Activated B cell treated with CpG ODN at 0.5 μM for 24 hours (primary cell): ENCODE results near the gene CKM. TPM values are rescaled to one million over a fixed set of nuclear protein-coding genes. Genes with fewer than 3 reads are reported as not detected.

Experiments used
- ATAC-seq: fragments of 200-7000 bp; cut with Tn5 transposase; one replicate; pipeline ENCODE4 v1.10.0; 2021; ENCODE audit warnings: low read depth, mild to moderate bottlenecking, moderate library complexity
- CTCF ChIA-PET: fragments of 350-600 bp; sonication (Branson Sonifier 250); formaldehyde crosslinking; loops from one replicate; lab custom pipeline; 2021; ENCODE audit warnings: antibody characterized with exemption; lab: Charles Lee
- POLR2A ChIA-PET: fragments of 350-600 bp; sonication (Branson Sonifier 250); formaldehyde crosslinking; loops from one replicate; lab custom pipeline; 2021; ENCODE audit warnings: antibody characterized with exemption; lab: Charles Lee
- DNase-seq: peaks from one replicate; pipeline ENCODE4 v3.0.0; 2022
- H3K27ac Mint-ChIP-seq: one replicate; pipeline ENCODE4 v1.8.0; 2020; ENCODE audit warnings: mixed read lengths
- H3K27me3 Mint-ChIP-seq: one replicate; pipeline ENCODE4 v1.8.0; 2021; ENCODE audit warnings: mixed read lengths
- H3K36me3 Mint-ChIP-seq: one replicate; pipeline ENCODE4 v1.8.0; 2021; ENCODE audit warnings: low read depth, mixed read lengths
- H3K4me1 Mint-ChIP-seq: one replicate; pipeline ENCODE4 v1.8.0; 2021; ENCODE audit warnings: mixed read lengths
- H3K4me3 Mint-ChIP-seq: one replicate; pipeline ENCODE4 v1.8.0; 2020; ENCODE audit warnings: mild to moderate bottlenecking, mixed read lengths
- H3K9me3 Mint-ChIP-seq: one replicate; pipeline ENCODE4 v1.8.0; 2020; ENCODE audit warnings: mixed read lengths
- CTCF ChIP-seq: fragments of 200-600 bp; IDR thresholded peaks from one replicate; pipeline ENCODE4 v1.8.0; 2022; ENCODE audit warnings: antibody characterized with exemption, mild to moderate bottlenecking
- intact Hi-C: fragments of 100-400 bp; cut with micrococcal nuclease; formaldehyde crosslinking; loops from one replicate; pipeline ENCODE4 v1.15.1; 2024
- total RNA-seq: library from RNA; stranded (reverse); gene quantifications from 2 replicates; pipeline ENCODE4 v1.2.3, GENCODE V29; 2022

The CKM gene
- total RNA-seq, 1 donor from 2014 or later: not detected

GRCh38 chr19:45263013-45263412 is 59.7 kb downstream of the CKM start:
- intact Hi-C loops: no loop called here
- no peaks in the 10 kb centered on the region for H3K4me1 Mint-ChIP-seq
- no peak for DNase-seq
- ChIA-PET POLR2A (no interaction called here), CTCF (no interaction called here)
- no peak for ATAC-seq
- peaks cover 19% of the 10 kb centered on the region for H3K36me3 Mint-ChIP-seq
- no peaks in the 10 kb centered on the region for H3K27me3 Mint-ChIP-seq
- TF ChIP-seq CTCF: no peak
- no peaks in the 10 kb centered on the region for H3K9me3 Mint-ChIP-seq
- H3K27ac Mint-ChIP-seq: no peak overlapping the region
- no peak overlapping the region for H3K4me3 Mint-ChIP-seq

- no peak overlapping the region for H3K27ac Mint-ChIP-seq
- no peak overlapping the region for H3K4me3 Mint-ChIP-seq
- TF ChIP-seq CTCF: no peak
- no peaks in the 10 kb centered on the region for H3K4me1 Mint-ChIP-seq
- ChIA-PET CTCF (no interaction called here), POLR2A (no interaction called here)
- intact Hi-C loops: no loop called here
- ATAC-seq: no peak
- peaks cover 19% of the 10 kb centered on the region for H3K36me3 Mint-ChIP-seq
- H3K9me3 Mint-ChIP-seq: no peaks in the 10 kb centered on the region
- H3K27me3 Mint-ChIP-seq: no peaks in the 10 kb centered on the region
- DNase-seq: no peak
Observed at GRCh38 chr19:45262570-45262969, 60.1 kb downstream of the CKM start.

- DNase-seq (no peak), ATAC-seq (no peak)
- peaks cover 9% of the 10 kb centered on the region for H3K36me3 Mint-ChIP-seq
- no peak overlapping the region for H3K27ac Mint-ChIP-seq
- intact Hi-C loops: loop anchor here (10.0 kb wide), 1 partner anchor 146 kb away; the partner anchor contains the start of genes POLR1G and PPP1R13L
- ChIA-PET POLR2A (no interaction called here), CTCF (no interaction called here)
- no peak for TF ChIP-seq CTCF
- H3K27me3 Mint-ChIP-seq: no peaks in the 10 kb centered on the region
- no peak overlapping the region for H3K4me3 Mint-ChIP-seq
- no peaks in the 10 kb centered on the region for H3K9me3 Mint-ChIP-seq
- H3K4me1 Mint-ChIP-seq: peaks cover 11% of the 10 kb centered on the region
Observed at GRCh38 chr19:45258862-45259261, 63.8 kb downstream of the CKM start.

GRCh38 chr19:45256836-45257235 is 65.8 kb downstream of the CKM start:
- Mint-ChIP-seq H3K27me3 (no peaks in the 10 kb centered on the region), H3K36me3 (peaks cover 9% of the 10 kb centered on the region), H3K27ac (no peak overlapping the region), H3K9me3 (no peaks in the 10 kb centered on the region), H3K4me3 (no peak overlapping the region), H3K4me1 (peaks cover 30% of the 10 kb centered on the region)
- ChIA-PET CTCF (no interaction called here), POLR2A (no interaction called here)
- ATAC-seq: no peak
- intact Hi-C loops: loop anchor here (10.0 kb wide), 1 partner anchor 148 kb away; the partner anchor contains the start of genes POLR1G and PPP1R13L
- DNase-seq: no peak
- no peak for TF ChIP-seq CTCF

Other genes with a start within 250 kb of the CKM start
- gene ZNF296, start 246.4 kb downstream of the CKM start, total RNA-seq: 27.8 and 28.0 TPM in 2 replicates
- gene GEMIN7, start 243.6 kb downstream of the CKM start, total RNA-seq: 37.0 and 38.7 TPM in 2 replicates
- 18.8 and 27.2 TPM in 2 replicates for gene PPP1R37, start 229.7 kb downstream of the CKM start, total RNA-seq
- gene NKPD1, start 161.9 kb downstream of the CKM start, total RNA-seq: 0.11 and 0.12 TPM in 2 replicates
- gene TRAPPC6A, start 144.6 kb downstream of the CKM start, total RNA-seq: 51.8 and 56.0 TPM in 2 replicates
- 15.6 and 16.5 TPM in 2 replicates for gene BLOC1S3, start 144.1 kb downstream of the CKM start, total RNA-seq
- gene EXOC3L2, start 77.5 kb downstream of the CKM start, total RNA-seq: not detected in 2 replicates
- 26.0 and 28.0 TPM in 2 replicates for gene MARK4, start 71.6 kb downstream of the CKM start, total RNA-seq
- not detected in 2 replicates for gene KLC3, start 17.9 kb upstream of the CKM start, total RNA-seq
- gene ERCC2, start 47.7 kb upstream of the CKM start, total RNA-seq: 29.8 and 31.5 TPM in 2 replicates
- 4.0 and 5.1 TPM in 2 replicates for gene PPP1R13L, start 82.2 kb upstream of the CKM start, total RNA-seq
- 6.7 and 6.8 TPM in 2 replicates for gene POLR1G, start 83.8 kb upstream of the CKM start, total RNA-seq
- gene ERCC1, start 101.0 kb upstream of the CKM start, total RNA-seq: 69.2 and 71.6 TPM in 2 replicates
- 16.8 and 20.4 TPM in 2 replicates for gene FOSB, start 145.1 kb upstream of the CKM start, total RNA-seq
- gene RTN2, start 174.2 kb upstream of the CKM start, total RNA-seq: 1.2 and 1.5 TPM in 2 replicates
- gene PPM1N, start 175.6 kb upstream of the CKM start, total RNA-seq: 0.80 and 1.4 TPM in 2 replicates
- 294 and 300 TPM in 2 replicates for gene VASP, start 184.6 kb upstream of the CKM start, total RNA-seq